GM19468 (cell line): ENCODE measurements around the gene ISYNA1.
"Not testable (repeated sequence)": the region's sequence is repeated elsewhere in the genome, so short reads cannot be mapped to it uniquely, and the experiment has no call there.

Experiments used
- ATAC-seq: cut with Tn5 transposase; IDR thresholded peaks from one replicate; pipeline ENCODE4 v1.9.1; 2021; ENCODE audit warnings: mild to moderate bottlenecking, moderate library complexity, moderate number of reproducible peaks; ENCODE audit not compliant: unreplicated experiment; ENCODE audit errors: extremely low read depth

The ISYNA1 gene

GRCh38 chr19:18421371-18421959, 16.5 kb downstream of the ISYNA1 start:
- no peak for ATAC-seq

- ATAC-seq = no peak
These were observed 17.0 kb downstream of the ISYNA1 start for GRCh38 chr19:18420930-18421329.

- no peak for ATAC-seq
These were observed 18.1 kb downstream of the ISYNA1 start for GRCh38 chr19:18419699-18420460.

- ATAC-seq = no peak
These were observed 18.7 kb downstream of the ISYNA1 start, which contains the start of gene SSBP4 for GRCh38 chr19:18419195-18419698. Gene SSBP4 (plus strand): TSS chr19:18419398. CDS start chr19:18419649, 251 bp downstream.

GRCh38 chr19:18418483-18419194, 19.3 kb downstream of the ISYNA1 start:
- no peak for ATAC-seq

GRCh38 chr19:18418029-18418482, 19.9 kb downstream of the ISYNA1 start:
- no peak for ATAC-seq

- no peak for ATAC-seq
These were observed 20.5 kb downstream of the ISYNA1 start for GRCh38 chr19:18417250-18418028.

- ATAC-seq = no peak
These were observed 21.1 kb downstream of the ISYNA1 start for GRCh38 chr19:18416778-18417249.

GRCh38 chr19:18415178-18415867, 22.6 kb downstream of the ISYNA1 start:
- ATAC-seq = no peak

GRCh38 chr19:18414504-18415177, 23.3 kb downstream of the ISYNA1 start:
- ATAC-seq = no peak

GRCh38 chr19:18412610-18413239, 25.2 kb downstream of the ISYNA1 start:
- no peak for ATAC-seq

- ATAC-seq = no peak
These were observed 29.9 kb downstream of the ISYNA1 start for GRCh38 chr19:18408053-18408476.

- ATAC-seq = no peak
These were observed 31.2 kb downstream of the ISYNA1 start for GRCh38 chr19:18406749-18407148.

- ATAC-seq = not testable (repeated sequence)
These were observed 32.2 kb downstream of the ISYNA1 start for GRCh38 chr19:18405754-18406153.

GRCh38 chr19:18402455-18403248, 35.3 kb downstream of the ISYNA1 start:
- ATAC-seq = not testable (repeated sequence)

GRCh38 chr19:18401580-18402112, 36.3 kb downstream of the ISYNA1 start:
- no peak for ATAC-seq

- ATAC-seq = no peak
These were observed 38.9 kb downstream of the ISYNA1 start for GRCh38 chr19:18399008-18399407.
